ENCODE measurements around the gene PTH1R.

Gene PTH1R

DNA sequence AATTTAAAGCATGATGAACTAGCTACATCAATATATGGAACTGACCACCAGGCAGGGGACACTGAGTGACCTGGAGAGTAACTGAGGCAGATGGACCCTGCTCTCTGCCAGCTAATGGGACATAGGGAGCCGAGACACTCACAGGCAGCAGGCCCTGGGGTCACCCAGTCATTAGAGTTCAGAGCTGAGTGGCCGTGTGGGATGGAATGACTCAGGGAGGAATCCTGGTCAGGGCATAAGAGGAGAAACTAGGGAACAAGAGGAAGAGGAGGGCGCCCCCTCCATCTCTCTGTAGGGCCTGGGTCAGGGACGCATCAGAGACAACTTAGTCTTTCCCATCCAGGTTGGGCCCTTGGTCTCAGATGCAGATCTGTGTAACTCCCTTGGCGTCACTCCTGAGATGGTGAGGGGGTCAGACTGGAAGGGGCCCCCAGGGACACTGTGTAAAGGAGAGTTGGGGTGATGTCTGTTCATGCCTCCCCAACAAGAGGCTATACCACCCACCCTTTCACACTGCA lies 59.3 kb downstream of the PTH1R start:
- peak overlapping the region; percentile 98 for H3K27ac ChIP-seq
- no peak for DNase-seq (ENCODE audit: low read depth, low spot score)

DNA sequence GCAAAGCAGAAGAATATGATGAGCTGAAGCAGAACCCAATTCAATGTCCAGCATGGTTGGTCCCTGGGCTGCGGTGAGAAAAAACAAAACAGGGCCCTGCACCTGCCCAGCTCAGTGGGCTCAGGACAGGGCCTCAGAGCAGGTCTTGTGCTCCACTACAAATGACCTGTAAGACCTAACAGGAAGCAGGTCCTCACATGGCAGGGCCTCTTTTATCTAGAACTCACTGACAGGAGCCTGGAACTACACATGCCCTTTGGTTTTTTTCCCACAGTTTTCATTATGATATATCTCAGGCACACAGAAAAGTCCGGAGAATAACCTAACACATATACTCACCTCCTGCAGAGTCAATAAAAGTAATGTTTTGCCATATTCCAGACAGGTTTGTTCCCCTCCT lies 60.6 kb downstream of the PTH1R start:
- no peak overlapping the region for H3K27ac ChIP-seq
- DNase-seq (ENCODE audit: low read depth, low spot score): no peak

DNA sequence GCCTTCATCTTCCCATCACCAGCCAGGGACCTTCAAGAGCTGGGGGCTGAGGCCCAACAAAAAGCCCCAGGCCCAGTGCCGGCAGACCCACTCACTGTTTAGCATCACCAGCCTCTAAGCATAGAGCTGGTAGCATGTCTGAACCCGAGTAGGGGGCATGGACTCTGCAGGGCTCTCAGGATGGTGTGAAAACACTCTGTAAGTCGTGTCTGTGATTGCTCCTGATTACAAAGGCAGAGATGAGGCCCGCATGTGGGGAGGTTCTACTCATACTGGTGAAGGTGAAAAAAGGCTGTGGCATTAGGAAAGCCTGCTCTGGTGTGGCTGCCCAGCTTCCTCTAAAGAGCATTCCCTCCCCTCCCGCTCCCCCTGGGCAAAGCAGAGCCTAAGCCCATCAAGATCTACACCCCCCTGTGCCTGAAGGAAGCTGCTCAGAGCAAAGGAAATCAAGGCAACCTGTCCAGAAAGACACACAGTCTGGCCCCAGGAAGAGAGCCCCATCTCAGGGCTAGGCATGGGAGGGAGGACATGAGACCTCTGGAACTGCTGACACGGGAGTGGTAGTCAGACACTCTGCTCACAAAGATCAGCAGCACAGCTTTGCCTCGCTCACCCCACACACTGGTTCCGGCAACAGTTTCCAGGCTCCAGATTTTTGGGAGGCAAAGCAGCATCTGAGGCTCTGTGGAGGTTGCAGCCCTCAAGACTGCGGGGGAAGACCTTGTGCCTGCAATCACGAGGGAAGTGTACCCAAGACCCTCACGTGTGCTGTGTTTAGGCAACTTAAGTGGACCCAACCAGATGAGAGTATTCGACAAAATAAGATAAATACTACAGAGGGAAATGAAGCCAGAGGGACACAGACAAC lies 62.3 kb downstream of the PTH1R start:
- DNase-seq (ENCODE audit: low read depth, low spot score): no peak
- H3K27ac ChIP-seq: no peak overlapping the region

DNA sequence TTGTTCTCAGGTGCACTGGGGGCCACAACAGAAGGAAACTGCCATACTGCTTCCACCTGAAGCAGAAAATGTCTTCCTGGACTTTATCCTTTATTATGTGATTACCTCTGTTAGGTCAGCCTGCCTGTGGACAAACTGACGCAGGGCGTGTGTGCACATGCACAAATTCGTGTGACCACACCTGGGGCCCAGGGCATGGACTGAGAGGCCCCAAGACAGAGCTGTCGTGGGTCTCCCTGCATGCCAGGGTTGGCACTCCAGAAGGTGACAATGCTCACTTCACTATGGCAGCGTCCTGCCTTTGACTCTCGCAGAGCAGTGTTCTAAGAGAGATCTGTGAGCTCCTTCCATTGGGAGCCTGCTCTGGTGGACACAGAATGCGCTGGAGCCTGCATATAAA lies 64.6 kb downstream of the PTH1R start:
- no peak for DNase-seq (ENCODE audit: low read depth, low spot score)

DNA sequence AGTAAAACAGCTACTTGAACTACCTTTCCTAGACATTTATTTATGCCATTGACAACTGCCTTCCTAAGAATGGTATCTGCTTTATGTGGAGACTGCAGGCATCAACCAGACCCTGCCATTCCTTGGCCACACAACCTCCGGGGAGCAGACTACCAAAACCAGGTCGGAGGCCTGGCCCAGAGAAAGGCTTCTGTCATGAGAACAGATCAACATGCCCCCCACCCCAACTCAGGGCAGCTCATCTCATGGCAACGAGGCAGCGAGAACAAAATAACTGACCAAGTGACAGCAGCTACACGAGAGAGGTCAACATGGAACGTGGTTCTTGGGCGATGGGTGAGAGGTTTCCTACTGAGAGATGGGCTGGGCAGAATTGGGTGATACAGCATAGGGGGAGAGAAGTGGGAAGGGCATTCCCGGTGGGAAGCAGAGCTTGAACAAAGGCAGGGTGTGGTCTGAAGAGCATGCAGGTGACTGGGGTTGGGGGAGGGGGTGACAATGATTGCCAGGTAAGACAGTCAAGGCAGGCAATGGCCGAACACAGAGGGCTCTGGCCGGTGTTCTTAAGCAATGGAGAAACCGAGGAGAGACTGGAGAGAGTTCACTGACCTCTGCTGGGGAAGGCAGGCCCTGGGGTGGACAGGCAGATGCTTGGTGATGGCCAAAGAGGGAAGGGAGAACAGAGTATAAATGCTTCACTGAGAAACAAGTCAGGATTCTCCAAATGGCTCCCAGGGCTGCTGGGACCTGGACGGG lies 65.1 kb downstream of the PTH1R start:
- H3K27ac ChIP-seq: peak overlapping the region; percentile 89
- no peak for DNase-seq (ENCODE audit: low read depth, low spot score)

More for the DNA sequence above, 64.6 kb downstream of the PTH1R start:
- no peak overlapping the region for H3K27ac ChIP-seq

DNA sequence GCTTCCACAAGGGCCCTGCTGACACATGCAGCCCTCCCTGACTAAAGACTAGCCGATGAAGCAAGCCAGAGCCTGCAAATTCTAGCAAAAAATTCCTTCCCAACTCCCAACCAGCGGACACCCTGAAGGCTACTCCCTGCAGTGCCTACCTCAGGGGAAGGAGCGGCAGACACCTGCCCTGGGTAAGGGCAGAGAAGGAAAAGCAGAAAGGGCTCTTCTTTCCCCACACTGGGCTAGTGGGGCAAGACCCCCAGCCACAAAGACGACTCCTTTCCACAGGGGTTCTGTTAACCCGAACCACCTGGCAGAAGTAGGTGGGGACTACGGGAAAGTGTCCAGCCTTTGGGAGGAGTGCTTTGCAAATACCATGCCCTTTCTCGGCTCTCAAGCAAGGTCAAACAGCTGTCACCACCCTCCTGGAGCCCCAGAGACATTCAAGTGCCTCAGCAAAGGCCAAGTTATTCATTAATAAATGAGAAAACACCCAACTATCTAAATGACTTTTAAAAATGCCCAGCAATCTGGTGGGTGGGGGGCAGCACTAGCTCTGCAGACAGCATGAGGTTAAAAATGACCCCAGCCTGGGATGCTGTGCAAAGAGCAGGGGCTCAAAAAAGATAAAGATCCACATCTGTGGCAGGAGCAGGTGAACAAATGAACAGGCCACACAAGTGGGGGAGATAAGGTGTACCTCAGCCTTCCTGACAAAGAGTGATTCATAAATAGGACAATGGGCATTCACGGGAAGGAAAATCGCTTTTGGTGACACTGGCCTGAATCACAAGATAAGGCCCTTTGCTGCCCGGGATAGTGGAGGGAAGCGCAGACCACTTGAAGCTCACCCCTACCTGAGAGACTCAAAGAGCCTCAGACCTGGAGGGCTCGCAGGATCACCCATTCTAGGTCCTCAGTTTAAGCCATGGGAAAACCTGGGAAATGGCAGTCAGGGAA lies 66.0 kb downstream of the PTH1R start:
- peak overlapping the region; percentile 89 for H3K27ac ChIP-seq
- no peak for DNase-seq (ENCODE audit: low read depth, low spot score)

- DNase-seq (ENCODE audit: low read depth, low spot score): no peak
- H3K27ac ChIP-seq: peak overlapping the region; percentile 89
Observed at GRCh38 chr3:46944191-46944590, 66.7 kb downstream of the PTH1R start.

DNA sequence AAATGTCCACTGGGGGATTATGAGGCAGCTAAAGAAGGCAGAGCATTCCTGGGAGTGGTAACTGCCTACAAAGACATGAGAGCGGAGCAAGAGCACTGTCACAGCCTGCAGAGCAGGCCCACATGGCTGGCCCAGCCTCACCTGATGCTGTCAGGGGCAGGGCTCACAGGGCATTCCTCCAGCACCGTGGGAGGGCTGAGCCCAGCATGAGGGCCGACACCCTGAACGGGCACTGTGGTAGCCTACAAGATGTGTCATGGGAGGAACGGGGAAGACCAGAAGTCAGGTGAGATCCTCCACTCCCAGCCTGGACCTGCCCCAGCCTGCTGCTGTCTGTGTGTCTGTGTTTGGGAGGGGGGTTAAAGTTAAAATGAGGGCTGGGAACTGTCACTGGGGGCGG lies 68.9 kb downstream of the PTH1R start:
- H3K27ac ChIP-seq: peak overlapping the region; percentile 89
- peak; percentile 85 for DNase-seq (ENCODE audit: low read depth, low spot score)

- DNase-seq (ENCODE audit: low read depth, low spot score): no peak
- H3K27ac ChIP-seq: peak overlapping the region; percentile 89
Observed at GRCh38 chr3:46946856-46947545, 69.5 kb downstream of the PTH1R start.

- DNase-seq (ENCODE audit: low read depth, low spot score): no peak
- H3K27ac ChIP-seq: peak overlapping the region; percentile 89
Observed at GRCh38 chr3:46947546-46947901, 70.0 kb downstream of the PTH1R start.

DNA sequence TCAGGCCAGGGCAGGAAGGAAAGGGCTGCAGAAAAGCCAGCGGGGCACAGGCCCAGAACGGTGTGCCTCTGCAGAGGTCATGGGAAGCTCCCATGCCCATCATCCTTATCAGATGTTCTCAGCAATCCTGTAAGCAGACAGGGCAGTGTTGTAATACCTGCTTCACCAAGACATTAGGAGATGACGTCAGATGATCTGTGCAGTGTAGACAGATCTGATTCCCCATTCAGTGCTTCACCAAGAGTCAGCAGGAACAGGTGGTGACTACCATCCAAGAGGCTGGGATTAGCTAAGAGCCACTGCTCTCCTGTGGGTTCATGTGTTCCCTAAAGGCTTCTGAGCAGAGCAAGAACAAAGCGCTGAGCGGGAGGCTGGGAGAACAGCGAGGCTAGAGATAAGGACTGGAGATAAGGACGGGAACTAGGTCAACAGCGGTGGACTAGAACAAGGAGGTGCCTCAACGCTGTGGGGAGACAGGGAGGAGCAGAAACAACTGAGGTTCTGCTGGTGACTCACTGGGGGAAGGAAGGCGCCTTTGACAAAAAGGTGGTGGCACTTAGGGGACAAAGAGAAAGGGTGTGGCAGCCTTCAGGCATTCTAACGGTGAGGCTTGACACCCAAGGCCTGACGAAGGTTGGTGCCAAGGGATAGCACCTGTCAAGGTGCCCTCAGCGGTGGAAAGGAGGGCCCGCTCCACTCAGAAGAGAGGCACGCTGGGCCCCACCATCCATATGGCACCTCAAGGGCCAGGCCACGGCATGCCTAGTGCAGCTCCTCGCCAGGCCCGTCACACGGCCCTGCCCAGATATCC lies 70.7 kb downstream of the PTH1R start:
- H3K27ac ChIP-seq: peak overlapping the region; percentile 89

DNA sequence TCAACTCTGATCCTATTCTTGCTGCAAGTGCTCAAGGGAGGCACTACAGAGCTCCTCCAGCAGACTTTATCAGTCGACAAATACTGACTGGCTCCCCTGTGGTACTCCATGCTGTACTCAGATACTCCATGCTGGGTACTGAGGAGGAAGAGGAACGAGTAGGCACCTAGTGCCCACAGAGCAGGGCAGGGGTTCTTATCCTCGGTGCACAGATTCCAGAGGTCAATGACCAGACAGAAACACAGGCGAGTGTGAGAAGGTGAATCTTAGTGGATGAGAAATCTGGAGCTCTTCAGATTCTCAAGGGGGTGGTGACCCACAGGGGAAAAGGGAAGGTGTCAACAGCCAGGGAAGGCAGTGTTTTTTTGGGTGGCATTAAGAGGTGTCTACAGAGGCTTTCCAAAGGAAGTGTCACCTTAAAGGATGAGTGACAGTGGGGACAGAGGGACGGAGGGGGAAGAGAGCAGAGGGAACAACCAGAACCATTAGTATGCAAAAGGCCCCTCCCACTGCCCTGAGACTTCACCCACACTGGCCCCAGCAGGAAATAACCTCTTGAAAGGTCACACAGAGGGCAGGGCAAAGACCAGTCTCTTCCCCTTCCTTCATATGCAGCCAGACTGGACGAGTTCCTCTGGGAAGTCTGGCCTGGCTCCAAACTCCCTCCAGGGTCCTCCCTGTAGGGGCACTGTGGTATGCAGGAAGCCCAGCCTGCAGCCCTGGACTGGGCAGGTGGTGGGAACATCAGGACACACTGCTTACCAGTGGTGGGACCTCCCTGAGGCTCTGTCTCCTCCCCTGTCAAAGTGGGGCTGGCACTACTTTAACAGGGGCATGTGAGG lies 71.5 kb downstream of the PTH1R start:
- DNase-seq (ENCODE audit: low read depth, low spot score): no peak
- H3K27ac ChIP-seq: peak overlapping the region; percentile 89

More for the DNA sequence above, 70.7 kb downstream of the PTH1R start:
- DNase-seq (ENCODE audit: low read depth, low spot score): peak; percentile 89

DNA sequence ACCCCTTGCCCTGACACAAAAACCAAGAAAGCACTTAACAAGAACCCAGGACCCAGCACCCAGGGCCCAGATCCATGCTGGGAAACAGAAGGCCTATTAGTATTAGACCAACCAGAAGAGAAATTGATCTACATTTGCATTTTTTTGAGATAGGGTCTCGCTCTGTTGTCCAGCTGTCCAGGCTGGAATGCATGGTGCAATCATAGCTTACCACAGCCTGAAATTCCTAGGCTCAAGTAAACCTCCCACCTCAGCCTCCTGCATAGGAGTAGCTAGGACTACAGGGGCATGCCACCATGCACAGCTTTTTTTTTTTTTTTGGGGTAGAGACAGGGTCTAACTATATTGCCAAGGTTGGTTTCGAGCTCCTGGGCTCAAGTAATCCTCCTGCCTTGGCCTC lies 72.7 kb downstream of the PTH1R start:
- no peak for DNase-seq (ENCODE audit: low read depth, low spot score)
- H3K27ac ChIP-seq: no peak overlapping the region

DNA sequence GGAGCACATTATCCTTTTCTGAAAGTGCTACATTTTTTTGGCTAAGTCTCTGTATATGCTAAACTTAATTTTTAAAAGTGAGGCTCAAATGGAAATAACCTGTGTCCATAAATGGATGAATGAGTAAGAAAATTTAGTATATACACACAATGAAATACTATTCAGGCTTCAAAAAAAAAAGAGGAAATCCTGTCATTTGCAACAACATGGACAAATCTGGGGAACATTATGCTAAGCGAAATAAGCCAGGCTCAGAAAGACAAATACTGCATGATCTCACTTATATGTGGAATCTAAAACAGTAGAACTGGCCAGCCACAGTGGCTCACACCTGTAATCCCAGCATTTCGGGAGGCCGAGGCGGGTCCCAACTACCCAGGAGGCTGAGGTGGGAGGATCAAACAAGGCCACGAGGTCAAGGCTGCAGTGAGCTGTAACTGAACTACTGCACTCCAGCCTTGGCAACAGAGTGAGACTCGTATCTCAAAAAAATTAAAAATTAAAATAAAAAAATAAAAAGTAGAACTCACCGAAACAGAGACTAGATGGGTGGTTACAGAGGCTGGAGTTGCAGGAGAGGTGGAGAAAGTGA lies 73.2 kb downstream of the PTH1R start:
- H3K27ac ChIP-seq: no peak overlapping the region
- no peak for DNase-seq (ENCODE audit: low read depth, low spot score)

- H3K27ac ChIP-seq: no peak overlapping the region
Observed at GRCh38 chr3:46952813-46953212, 75.3 kb downstream of the PTH1R start.

More at GRCh38 chr3:46952813-46953212, 75.3 kb downstream of the PTH1R start:
- DNase-seq (ENCODE audit: low read depth, low spot score): no peak

All from epithelial cell of prostate (primary cell).